Measurements from ENCODE around the gene SCML2. TPM values are rescaled to one million over a fixed set of nuclear protein-coding genes. Genes with fewer than 3 reads are reported as not detected.
"Not testable (repeated sequence)": the region's sequence is repeated elsewhere in the genome, so short reads cannot be mapped to it uniquely, and the experiment has no call there.

SCML2 gene
- total RNA-seq, 1 donor from 2014 or later, result 2.1 TPM

DNA sequence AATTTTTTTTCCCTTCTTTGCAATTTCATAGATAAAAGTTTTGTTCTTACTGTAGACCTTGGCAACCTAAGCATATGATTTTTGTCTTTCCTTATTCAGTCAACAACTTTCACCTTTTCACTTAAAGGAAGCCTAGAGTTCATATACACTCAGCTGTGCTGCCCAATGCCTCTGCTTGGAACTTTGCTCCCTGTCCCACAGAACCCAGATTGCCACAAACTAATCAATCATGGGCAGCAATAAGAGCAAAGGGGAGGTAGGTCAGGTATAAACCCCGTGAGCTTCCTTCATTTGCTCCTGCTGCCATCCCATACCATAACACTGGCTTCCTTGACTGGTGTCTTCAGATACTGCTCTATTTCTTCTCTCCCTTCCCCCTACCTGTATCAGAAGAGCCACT is 82.8 kb downstream of the SCML2 start:
- no peak for DNase-seq (ENCODE audit: low spot score)

DNA sequence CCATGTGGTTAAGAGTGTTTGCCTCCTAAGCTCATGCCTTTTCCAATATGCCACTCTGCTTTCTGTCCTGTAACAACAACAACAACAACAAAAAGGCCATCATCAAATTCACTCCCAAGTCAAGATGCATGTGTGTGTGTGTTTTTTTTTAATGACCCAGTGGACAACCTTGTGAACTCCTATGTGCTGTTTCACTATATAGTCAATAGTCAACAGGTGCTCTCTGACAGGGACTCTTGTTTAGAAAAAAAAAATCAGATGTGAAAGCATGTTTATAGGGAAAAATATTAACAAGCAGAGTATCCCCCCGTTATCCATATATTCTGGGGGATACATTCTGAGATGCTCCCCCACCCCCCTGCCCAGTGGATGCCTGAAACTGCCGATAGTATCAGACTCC is 83.2 kb downstream of the SCML2 start:
- DNase-seq (ENCODE audit: low spot score), result no peak

DNA sequence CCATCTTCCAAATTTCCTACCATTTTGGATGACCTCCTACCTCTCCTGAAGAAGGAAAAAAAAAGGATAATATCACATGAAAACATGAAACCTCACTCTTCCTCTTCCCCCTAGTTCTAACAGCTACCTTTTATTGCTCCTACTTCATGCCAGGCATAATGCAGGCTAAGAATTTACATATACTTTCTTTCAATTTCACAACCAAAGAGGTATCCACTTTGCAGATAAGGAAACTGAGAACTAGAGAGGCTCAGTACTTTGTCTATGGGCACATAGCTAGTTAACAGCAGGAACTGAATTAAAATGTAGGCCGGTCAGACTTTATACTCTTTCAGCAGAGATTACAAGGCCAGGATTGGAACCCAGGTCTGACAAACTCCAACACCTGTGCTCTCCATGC is 99.4 kb downstream of the SCML2 start:
- no peak for DNase-seq (ENCODE audit: low spot score)

DNA sequence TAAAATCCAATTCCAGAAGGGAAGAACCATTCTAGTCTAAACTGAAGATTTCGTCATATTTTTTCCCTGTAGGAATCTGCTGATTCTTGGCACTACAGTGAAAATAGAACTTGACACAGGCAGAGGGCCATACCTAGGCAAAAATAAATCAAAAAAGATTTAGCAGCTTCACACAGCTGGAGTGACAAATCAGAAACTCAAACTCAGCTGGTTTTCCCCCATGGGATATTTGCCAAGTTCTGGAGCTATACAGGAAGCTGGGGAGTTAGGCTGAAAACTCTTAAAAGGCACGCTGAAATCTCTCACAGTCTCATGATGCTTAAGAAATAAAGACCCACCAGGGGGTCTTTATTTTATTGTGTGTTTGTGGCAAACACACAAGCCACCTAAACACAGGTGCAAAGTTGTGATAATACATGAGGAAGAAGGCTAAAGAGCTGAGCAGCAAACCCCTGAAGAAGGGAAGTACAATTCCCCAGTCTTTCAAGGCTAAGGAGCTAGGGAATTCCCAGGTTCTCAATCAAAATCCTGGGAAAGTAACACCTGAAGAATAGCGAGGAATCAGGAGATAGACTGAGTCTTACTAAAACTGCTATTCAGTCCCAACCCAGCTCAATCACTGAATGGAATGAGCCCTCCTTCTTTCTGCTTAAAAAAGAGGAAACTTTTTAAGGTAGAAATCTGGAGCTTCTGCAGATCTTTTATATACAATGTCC is 101.7 kb downstream of the SCML2 start:
- DNase-seq (ENCODE audit: low spot score), result no peak

DNA sequence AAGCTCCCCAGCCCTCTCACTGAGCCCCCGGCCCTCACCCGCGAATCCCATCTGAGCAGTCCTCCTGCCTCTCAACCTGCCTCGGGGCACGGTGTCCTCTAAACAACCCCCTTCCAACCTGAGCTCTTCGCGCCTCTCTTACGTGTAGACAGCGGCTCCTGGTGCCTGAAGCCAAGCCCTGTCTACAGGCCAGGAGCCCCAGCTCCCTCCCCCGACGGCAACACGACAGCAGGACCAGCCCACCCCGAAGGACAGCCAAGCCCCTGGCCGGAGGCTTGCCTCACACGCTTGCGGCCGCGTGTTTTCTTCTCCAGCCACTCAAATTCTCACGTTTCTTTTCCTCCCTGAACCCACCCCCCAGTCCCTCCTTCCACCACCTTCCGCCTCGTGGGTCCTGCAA is 124.8 kb downstream of the SCML2 start:
- DNase-seq (ENCODE audit: low spot score), result not testable (repeated sequence)

DNA sequence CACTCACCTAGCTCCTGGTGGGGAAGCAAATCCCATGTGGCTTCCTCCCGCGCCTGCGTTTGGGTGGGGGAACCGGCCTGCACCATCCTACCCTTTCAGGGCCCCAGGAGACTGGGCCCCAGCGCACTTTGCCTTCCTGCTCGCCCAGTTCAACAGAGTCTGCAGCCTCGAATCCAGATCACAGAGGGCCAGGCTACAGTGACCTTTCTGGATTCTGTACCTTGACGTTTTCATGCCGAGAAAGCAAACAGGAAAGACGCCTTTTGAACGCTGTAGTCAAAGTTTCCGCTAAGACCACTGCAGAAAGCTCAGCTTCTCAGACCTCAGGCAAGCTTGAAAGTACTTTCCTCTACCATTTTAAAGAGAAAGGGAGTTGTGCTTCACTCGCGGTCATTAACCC is 126.4 kb downstream of the SCML2 start:
- no peak for DNase-seq (ENCODE audit: low spot score)

DNA sequence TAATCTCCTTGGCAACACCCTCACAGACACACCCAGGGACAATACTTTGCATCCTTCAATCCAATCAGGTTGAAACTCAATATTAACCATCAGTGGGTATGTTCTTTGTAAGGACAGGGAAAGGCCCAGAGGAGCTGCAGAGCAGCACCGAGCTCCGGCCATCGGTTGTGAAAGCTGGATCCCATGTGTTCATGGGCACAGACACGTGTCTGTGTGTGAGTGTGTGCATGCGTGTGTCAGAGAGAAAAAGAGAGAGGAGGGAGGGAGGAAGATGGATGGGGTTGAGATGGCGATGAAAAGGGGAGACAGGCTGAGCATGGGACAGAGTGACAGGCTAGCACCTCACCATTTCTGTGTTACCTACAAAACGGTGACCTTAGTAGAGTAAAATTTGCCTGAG is 127.0 kb downstream of the SCML2 start:
- DNase-seq (ENCODE audit: low spot score), result no peak

DNA sequence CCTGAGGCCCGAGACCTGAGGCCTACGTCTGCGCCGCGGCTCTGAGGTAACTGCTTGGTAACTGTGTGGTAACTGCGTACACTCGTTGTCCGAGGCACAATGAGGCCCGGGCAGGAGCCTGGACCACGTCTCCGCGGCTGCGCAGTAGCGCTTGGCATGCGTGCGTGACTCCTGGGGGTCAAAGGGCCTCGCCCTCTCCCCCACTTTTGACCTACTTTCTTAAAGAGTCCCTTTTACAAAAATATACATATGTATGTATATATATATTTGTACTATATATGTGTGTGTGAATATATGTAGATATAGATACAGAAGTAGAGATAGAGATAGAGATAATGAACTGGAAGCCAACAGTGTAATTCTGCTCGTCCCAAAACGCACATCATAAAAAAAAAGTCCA is 133.7 kb downstream of the SCML2 start, which contains the start of gene BEND2:
TSS of gene BEND2 (minus strand) at position 101 of the 400 bp plus-strand sequence. CDS start 136 bp downstream, outside the sequence.
- no peak for DNase-seq (ENCODE audit: low spot score)

DNA sequence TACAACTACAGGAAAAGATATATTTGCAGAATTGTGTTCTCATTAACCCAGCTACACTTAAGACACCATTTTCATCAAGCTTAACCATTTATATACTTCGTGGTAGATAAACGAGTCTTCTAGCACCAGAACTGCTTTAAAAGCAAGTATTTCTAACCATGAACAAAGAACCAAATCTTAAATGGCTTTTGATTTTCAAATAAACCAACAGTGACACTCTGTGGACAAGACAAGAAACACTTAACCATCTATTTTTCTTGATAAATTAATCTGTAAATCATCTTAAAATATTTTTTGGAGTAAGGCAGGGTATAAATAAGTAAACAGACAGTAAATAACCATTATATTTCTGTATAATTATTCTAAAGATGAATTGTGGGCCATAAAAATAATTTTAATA is 144.0 kb downstream of the SCML2 start:
- no peak for DNase-seq (ENCODE audit: low spot score)

DNA sequence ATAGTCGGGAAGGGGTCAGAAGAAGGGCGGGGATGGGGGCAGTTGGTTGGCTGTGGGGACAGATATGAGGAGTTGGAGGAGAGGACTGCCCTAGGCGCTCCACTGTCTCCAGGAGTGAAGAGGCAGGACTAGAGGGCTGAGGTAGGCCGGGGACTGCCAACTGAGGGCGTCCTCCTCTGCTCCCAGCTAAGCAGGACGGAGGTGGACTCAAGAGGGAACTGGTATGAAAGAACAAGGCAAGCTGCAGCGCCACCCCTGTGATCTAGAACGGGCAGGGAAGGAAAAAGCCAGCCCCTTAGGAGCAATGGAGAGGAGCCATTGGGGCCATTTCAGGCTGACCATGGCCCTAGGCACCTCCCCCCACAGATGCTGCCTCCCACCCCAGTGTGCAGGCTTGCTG is 147.8 kb downstream of the SCML2 start:
- no peak for DNase-seq (ENCODE audit: low spot score)

DNA sequence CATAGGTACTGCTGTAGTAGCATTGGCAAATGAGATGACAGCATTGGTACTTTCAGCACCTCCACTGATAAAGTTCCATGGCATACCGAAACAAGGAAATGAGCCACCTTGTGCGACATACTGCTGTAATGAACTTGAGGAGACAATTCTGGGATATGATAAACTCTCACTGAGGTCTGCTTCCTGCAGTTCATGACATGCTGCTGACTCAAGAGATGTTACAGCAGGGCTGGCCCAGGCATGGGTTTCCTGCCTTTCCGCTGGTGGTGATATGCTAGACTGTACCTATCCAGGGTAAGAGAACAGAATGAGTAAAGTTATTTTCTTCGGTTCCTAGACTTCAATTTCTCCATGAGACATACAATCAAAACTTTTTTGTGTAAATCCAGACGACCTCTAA is 150.9 kb downstream of the SCML2 start:
- DNase-seq (ENCODE audit: low spot score), result no peak

DNA sequence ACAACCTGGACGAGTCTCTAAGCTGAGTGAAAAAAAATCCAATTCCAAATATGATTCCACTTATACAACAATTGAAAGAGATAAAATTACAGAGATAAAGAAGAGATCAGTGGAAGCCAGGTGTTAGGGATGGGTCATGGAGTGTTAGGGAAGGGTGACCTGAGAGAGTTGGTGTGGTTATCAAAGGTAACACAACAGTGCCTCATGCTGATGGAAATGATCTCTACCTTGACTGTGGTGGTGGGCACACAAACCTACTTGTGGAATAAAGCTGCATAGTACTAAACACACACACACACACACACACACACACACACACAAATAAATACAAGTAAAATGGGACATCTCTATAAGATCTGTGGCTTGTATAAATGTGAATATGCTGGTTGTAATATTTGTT is 159.8 kb downstream of the SCML2 start:
- no peak for DNase-seq (ENCODE audit: low spot score)

Other genes starting within 250 kb of the SCML2 start
- gene BEND2, start 133.8 kb downstream of the SCML2 start, total RNA-seq, result not detected
- 6.8 TPM for gene CDKL5, start 70.9 kb upstream of the SCML2 start, total RNA-seq

Measured in mesenteric fat pad (tissue), 1 donor.